ENCODE data around the gene ASPM.

GRCh38 chr1:197116156-197116555 is 30.3 kb downstream of the ASPM start:
- no peak for TF ChIP-seq CTCF (IDR thresholded peaks at IDR 0.05)
- no peak for TF ChIP-seq EZH2 (IDR thresholded peaks at IDR 0.05)
- TF ChIP-seq EZH2phosphoT487 (IDR thresholded peaks at IDR 0.05) = no peak
